Measurements from ENCODE around the gene SKI.

DNA sequence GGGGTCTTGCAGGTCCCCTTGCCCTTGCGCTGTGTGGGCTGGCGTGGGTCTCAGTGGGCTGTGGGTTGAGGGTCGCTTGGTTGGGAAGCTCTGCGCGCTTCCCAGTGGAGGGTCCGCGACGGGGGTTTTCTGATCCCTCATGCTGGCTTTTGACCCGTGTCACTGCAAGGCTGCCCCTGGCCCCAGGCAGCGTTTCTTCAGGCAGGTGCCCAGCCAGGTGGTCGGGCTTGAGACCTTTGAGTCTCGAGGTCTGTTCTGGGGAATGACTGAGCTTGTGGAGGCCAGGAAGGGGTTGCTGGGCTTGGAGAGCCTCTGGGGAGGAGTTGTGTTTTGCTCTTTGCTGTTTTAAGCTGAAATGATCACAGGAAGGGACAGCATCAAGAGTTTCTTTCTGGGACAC is 5.3 kb downstream of the SKI start:
- TF ChIP-seq, protein P1, sequence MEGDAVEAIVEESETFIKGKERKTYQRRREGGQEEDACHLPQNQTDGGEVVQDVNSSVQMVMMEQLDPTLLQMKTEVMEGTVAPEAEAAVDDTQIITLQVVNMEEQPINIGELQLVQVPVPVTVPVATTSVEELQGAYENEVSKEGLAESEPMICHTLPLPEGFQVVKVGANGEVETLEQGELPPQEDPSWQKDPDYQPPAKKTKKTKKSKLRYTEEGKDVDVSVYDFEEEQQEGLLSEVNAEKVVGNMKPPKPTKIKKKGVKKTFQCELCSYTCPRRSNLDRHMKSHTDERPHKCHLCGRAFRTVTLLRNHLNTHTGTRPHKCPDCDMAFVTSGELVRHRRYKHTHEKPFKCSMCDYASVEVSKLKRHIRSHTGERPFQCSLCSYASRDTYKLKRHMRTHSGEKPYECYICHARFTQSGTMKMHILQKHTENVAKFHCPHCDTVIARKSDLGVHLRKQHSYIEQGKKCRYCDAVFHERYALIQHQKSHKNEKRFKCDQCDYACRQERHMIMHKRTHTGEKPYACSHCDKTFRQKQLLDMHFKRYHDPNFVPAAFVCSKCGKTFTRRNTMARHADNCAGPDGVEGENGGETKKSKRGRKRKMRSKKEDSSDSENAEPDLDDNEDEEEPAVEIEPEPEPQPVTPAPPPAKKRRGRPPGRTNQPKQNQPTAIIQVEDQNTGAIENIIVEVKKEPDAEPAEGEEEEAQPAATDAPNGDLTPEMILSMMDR (conservative IDR thresholded peaks at IDR 0.05; ENCODE audit: low read depth in 2 of 2): no peak
- TF ChIP-seq POLR2AphosphoS5 (IDR thresholded peaks at IDR 0.05; ENCODE audit: low read depth) (no peak), EZH2phosphoT487 (IDR thresholded peaks at IDR 0.05; ENCODE audit: unreplicated experiment) (no peak), ZNF114 (CRISPR knock-in tag; IDR thresholded peaks at IDR 0.05) (no peak), EZH2 (IDR thresholded peaks at IDR 0.05; ENCODE audit: low read depth, unreplicated experiment) (no peak), ZNF331 (CRISPR knock-in tag; IDR thresholded peaks at IDR 0.05; ENCODE audit: low read depth) (no peak), REST (IDR thresholded peaks at IDR 0.05; ENCODE audit: unreplicated experiment) (no peak), CREB1 (CRISPR knock-in tag; IDR thresholded peaks at IDR 0.05; ENCODE audit: low read depth) (no peak)

Measured in GM23338 (cell line).